ENCODE data around the gene APLP2.
"Not testable (repeated sequence)": the region's sequence is repeated elsewhere in the genome, so short reads cannot be mapped to it uniquely, and the experiment has no call there.

Gene APLP2

DNA sequence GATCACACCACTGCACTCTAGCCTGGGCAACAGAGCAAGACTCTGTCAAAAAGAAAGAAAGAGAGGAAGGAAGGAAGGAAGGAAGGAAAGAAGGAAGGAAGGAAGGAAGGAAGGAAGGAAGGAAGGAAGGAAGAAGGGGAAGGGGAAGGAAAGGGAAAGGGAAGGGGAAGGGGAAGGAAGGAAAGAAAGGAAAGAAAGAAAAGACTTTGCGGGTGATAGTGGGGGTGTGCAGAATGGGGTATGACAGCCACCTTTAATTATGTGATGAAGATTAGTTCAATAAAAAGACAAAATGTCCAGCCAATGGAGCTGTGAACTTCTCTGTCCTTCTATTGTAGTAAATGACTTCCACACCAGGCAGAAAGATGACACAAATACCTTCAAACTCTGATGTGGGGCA is 8.7 kb upstream of the APLP2 start:
- DNase-seq, result no peak

DNA sequence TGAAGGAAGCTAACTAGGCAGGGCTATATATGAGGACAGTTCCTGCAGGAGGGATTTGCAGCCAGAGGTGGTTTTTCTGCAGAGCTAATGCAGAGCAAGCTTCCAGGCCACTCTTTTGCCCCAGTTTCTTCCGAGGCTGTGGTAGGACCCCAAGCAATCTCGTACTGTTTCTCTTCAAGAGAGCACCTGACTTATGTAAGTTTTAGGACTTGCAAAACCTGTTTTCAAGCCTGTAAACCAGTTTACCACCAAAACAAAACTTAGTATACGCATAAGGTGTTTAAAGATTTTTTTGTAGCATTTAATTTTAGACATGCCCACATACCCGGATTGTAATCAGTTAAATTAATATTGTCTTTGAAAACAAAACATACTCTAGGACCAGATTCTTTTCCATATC is 7.7 kb upstream of the APLP2 start:
- DNase-seq, result no peak

DNA sequence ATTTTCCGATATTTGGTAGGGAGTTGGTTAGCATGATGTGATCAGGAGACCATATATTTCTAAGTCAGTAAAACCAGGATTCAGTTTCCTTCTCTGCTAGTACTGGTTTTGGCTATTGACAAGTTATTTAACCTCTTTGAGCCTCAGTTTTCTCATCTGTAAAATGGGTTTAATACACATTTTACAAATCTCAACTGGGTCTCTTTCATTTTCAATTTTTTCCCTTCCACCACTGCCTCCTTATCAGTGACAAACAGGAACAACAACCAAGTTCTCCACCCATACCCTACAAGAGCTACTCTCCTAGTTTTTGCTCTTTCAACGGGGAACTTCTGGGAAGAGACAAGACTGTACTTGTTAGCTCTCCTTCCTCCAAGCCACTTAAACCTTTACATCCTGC is 6.2 kb upstream of the APLP2 start:
- no peak for DNase-seq

DNA sequence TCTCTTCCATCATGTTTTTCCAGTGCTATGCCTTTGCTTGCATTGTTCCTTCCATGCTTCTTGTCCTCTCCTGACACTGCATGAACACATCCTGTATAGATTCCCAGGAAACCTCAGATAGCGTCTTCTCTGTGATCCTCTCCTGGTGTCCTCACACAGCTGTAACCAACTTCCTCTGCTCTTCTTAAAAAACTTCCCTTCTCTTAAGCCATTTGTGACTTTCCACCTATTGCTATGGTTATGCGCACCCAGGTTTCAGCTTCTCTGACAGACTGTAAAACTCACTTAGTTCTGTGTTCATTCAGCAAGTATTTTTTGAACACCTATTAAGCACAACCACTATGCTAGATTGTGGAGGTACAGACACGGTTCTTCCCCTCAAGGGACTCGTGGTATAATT is 5.1 kb upstream of the APLP2 start:
- DNase-seq, result no peak

DNA sequence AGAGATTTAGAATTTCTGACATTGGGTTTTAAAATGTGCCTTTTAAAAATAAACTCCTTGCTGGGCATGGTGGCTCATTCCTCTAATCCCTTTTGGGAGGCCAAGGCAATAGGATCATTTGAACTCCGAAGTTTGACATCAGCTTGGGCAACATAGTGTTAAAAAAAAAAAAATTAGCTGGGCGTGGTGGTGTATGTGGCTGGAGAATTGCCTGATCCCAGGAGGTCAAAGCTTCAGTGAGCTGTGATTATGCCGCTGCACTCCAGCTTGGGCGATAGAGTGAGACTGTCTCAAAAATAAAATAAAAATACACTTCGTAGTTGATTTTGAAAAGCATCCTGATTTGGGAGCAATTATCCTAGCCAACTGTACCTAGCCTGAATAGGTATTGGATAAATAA is 3.4 kb upstream of the APLP2 start:
- no peak for DNase-seq

DNA sequence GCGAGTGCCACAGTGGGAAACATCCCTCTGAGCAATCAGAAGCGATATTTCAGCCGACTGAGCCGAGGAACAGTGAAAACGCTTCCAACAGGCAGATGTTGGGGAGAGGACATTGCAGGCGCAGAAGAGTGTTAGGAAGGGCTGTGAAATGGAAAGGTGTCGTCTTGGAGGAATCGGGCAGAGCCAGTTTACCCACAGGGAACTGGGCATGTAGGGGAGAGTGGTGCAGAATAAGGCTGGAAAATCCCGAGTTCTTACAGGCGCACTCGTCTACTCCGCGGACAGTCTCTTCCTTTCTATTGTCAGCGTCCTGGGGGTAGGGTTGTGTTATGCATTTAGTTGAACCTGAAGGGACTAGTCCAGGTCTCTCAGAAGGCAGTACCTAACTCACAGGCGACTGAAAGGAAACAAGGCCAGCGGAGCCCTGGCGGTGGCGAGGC is 1.1 kb upstream of the APLP2 start:
- no peak for DNase-seq

DNA sequence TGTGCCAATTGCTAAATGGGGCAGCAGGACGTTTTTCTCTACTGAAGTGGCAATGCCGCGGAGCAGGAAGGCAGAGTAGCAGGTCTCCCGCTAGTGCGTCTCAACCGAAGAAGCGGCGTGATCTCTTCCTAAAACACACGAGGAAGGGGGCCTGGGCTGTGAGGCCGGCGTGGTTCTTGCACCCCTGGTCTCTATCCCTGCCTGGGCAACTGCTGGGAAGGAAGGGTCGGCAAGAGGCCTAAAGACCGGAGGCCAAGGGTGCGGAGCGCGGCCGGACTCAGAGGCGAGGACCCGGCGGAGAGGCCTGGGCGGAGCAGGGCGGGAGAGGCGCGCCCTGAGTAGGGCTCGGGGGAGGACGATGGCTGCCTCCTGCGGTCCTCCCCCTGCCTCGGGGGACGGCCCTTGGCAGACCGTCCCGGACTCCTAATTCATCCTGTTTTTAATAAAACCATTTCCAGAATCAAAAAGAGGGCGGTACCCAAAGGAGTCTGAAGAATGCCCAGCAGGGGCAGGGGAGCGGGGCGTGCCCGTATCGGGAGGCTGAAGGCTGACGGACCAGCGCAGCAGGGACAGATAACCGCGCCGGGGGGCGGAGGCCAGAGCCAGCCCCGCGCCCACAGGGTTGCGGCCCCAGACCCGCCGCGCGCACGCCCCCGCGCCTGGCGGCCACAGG is 572 bp upstream of the APLP2 start:
- DNase-seq, result peak; percentile 52

DNA sequence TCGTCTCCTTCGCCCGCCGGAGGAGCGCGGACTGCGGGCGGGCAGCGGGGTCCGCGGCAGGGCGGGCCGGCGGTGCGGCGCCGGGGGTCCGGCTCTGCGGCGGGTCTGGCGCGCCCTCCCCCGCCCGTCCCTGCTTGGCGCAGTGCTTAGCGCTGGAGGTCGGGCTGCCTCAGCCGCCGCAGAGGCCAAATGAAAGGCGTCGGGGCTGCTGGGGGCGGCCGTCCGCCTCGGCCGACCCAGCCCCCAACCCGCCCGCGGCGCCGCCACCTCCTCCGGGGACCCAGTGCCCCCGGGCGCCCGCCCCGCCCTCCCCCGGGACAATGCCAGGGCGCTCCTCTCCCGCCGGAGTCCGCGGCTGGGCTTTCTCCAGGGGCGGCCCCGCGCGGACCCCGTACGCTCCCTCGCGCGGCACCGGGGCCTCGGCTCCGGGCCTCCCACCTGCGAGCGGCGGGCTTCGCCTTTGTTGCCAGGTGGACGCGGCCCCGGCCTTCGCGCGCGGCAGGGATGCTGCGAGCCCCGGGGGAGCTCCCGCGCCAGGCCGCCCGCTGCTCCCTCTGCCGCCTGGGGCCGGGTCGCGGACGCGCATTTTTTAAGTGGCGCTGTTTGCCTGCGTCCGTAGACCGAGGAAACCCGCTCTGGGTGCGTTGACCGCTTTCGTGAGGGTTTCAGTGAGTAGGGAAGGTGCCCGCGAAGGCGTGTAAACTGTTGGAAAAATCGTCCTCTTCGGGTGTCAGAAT is 583 bp downstream of the APLP2 start:
- peak; percentile 45 for DNase-seq

DNA sequence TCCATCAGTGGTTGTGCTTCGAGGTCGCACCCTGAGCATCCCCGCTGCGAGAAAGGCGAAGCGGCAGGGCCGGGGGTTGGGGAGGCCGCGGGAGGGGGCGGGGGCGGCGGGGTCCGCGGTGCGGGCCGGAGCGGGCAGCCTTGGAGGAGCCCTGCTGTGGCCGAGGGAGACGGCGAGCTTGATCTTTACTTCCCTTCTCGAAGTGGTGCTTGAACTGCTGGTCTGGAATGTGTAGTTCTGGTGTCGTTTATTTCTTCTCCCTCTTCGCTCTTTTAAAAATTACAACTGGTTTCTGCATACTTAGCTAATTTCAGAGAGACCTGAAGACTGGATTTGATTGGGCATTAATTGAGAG is 1.1 kb downstream of the APLP2 start:
- DNase-seq, result peak; percentile 14

DNA sequence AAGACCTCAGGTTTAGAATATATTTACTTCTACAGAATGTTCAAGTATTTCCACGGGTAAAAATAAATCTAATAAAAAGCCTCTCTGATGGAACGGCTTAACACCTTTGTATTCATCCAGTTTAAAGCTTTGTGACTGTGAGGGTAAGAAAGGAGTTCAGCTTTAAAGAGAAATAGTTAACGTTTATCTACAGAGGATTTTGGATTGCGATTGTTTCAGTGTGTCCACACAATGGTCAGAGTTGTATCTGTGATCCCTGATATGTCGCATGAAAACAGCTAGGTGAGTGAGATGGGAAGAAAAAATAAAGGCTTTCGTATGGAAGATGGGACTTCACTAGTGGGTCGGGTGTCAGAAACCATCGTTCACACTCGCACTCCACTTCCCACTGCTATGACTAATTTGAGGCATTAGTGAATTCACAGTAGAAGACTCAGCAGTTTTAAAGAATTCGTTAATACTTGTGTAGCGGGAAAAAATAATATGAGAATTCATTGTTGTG is 1.6 kb downstream of the APLP2 start:
- no peak for DNase-seq

DNA sequence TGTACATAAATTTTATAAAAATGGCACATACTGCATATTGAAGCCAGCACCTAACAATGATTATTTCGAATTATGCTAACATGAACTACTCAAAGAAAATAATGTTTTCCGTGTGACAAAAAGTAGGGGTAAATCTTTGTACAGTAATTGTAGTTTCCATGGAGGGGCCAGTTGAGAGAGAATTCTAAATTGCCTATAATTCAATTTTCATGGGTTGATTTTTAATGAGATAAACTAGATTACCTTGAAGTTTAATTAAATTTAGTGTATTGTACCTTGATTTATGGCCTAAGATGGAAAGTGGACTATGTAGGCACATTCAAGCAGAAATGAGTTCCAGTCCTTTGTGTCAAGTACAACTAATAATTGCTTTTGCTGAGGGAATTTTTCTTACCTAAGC is 5.0 kb downstream of the APLP2 start:
- no peak for DNase-seq

DNA sequence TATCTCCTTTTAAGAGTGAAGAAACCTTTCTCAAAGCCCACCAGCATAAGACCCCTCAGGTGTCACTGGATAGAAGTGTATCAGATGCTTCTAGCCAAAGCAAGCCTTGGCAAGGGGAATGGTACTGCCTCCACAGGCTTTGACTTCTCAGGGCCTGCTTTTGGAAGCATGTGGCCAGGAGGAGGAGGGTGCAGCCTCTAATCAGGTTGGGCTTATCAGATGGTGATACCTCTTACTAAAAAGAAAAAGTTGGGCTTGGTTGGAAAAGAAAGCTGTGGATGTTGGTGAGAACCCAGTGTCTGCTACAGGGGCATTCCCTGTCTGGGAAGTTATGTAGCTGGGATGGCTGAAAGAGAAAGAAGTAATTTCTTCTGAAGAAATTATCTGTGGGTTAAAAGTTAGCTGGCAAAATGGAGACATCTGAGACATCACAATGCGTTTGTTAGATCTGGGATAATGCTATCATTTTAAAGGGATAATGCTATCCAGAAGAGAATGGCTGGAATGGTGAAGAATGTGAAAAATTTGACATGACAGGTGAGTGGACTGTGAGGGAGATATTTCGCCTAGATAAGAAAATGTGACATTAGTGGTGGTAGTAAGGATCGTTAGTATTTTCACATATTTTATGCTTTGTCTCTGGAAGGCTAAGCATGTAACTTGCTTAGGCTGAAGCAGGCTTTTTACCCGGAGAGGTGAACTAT is 7.2 kb downstream of the APLP2 start:
- DNase-seq, result no peak

DNA sequence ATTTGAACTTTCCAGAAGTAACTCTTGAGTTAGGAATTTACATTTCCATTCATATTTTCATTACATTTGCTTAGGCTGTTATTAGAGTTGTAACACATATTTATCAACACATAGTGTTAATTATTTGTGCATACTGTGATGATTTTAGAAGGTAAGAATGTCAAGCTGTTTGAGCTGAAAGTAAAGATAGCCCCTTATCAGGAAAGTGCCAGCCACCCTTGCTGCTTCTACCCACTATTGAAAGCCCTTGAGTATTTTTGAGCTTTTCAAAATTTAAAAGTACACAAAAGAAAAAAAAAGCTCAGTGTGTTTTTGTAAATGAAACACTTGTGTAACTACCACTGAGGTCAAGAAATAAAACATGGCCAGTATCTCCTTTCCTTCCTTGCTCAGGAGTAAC is 8.0 kb downstream of the APLP2 start:
- no peak for DNase-seq

DNA sequence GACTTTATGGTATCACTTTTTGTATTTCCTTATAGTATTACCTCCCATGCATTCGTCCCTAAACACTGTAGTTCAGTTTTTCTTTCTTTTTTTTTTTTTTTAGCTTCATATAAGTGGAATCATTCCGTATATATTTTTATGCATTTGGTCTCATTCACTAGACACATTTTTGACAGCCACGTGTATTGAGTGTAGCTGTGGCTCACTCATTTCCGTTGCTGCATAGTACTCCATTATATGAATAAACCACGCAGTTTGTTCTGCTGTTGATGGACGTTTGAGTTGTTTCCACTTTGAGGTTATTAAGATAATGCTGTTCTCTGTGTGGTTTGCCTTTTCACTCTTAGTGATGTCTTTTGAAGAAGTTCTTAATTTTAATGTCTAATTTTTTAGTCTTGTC is 8.4 kb downstream of the APLP2 start:
- no peak for DNase-seq

DNA sequence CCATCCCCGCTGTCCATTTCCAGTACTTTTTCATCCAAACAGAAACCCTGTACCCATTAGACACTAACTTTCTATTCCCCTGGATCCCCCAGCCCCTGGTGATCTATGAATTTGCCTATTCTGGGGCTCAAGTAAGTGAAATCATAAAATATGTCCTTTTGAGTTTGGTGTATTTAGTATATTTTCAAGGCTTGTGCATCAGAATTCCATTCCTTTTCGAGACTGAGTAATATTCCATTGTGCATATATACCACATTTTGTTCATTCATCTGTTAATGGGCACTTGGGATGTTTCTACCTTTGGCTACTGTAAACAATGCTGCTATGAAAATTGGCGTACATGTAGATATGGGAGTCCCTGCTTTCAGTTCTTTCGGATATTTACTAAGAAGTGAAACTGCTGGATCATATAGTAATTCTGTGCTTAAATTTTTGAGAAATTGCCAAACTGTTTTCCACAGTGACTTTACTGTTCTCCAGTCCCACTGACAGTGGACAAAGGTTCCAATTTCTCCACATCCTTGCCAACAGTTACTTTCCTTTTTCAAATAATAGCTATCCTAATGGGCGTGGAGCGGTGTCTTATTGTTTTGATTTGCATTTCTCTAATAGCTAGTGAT is 16.1 kb downstream of the APLP2 start:
- no peak for DNase-seq

DNA sequence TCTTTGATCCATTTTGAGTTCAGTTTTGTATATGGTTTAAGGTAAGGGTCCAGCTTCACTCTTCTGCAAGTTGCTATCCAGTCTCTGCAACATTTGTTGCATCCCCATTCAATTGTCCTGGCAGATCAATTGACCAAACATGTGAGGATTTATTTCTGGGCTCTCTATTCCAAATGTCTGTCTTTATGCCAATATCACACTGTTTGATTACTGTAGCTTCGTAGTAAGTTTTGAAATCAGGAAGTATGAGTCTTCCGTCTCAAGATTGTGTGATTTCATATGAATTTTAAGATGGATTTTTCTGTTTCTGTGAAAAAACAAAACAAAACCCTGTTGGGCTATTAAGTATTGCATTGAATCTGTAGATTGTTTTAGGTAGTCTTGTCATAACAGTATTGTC is 17.0 kb downstream of the APLP2 start:
- DNase-seq, result no peak

DNA sequence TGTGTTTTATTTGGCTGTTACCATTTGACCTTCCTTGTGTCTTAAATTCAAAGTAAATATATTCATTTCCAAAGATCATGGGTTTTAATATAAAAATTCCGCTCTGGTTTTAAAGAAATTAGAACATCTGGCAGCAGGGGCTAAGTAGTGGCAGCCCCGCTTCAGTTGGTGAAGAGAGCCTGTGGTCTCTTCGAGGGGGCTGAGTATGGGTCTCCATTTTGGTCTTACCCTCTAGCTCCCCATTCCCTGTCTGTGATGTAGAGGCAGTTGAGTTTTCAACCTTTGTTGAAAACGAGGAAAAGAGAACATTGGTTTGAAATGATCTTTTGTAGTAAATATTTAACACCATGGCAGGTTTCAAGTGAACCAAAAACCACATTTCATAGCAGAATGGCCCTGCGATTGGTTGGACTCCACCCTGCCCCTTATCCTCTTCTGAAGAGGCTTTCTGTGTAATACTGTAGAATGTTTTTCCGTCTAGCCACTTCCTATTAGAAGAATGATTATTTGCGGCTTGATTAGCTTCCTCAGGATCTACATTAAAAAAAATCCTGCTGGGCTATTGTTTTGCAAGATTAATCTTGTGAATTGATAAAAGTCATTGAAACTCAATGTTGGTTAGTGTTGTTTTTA is 17.7 kb downstream of the APLP2 start:
- no peak for DNase-seq

DNA sequence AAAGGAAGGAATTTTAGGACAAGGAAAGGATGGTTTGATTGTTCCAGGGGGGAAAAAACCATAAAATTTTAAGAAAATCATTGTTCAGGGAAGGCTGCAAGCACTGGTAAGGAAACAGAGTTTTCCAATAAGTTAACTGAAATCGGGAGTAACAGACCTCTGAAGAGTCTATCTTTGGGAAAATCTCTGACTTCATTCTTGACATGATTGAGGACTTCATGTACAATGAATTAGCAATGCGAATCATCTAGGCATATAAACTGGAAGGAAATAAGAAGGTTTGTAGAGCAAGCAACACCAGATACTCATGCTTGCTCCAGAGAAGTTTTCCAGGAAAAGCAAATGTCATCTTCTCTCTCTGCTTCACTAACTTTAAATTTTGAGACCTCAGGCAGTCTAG is 18.5 kb downstream of the APLP2 start:
- no peak for DNase-seq

DNA sequence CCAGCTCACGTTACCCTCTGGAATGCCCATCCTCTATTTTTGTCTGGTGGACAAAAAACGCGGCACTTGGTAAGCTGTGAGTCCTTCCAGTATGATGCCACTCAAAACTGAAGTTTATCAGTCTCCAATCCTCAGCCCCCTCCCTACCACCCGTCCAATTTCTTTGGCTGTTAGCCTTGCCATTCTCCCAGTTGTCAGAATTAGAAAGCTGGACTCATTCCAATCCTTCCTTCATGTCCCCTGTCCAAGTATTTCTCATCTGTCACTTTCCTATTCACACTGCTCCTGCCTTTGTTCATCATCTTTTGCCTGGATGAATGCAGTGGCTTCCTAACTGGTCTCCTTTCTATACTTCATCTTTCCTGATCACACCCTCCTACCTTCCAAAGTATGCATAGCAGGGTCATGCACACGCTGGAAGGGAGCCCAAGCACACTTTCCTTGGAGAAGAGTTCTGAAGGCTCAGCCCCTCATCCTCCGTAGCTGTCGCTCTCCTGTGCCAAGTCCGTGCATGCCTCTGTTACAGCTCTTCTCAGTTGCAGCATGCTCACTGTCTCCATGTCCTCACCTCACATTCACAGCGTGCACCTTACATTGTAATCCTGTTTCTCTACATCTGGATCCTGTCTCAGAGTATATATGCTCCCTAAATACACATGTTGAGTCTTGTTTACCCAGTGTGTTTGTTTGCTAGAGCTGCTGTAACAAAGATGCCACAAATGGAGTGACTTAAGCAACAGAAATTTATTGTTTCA is 19.4 kb downstream of the APLP2 start:
- no peak for DNase-seq

DNA sequence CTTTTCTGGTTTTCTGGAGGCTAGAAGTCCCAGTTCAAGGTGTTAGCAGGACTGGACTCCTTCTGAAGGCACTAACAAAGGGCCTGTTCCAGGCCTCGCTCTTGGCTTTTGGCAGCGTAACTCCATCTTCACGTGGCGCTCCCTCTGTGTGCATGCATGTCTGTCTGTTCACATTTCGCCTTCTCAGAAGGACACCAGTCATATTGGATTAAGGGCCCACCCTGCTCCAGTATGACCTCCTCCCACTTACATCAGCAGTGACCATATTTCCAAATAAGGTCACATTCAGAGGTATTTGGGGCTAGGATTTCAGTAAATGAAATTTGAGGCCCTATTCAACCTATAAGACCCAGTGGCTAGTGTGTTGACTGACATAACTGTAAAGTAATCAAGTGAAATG is 20.0 kb downstream of the APLP2 start:
- no peak for DNase-seq

DNA sequence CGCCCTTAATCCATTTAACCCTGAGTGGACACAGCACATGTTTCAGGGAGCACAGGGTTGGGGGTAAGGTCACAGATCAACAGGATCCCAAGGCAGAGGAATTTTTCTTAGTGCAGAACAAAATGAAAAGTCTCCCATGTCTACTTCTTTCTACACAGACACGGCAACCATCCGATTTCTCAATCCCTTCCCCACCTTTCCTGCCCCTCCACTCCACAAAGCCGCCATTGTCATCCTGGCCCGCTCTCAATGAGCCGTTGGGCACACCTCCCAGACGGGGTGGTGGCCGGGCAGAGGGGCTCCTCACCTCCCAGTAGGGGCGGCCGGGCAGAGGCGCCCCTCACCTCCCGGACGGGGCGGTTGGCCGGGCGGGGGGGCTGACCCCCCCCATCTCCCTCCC is 20.8 kb downstream of the APLP2 start:
- DNase-seq, result not testable (repeated sequence)

DNA sequence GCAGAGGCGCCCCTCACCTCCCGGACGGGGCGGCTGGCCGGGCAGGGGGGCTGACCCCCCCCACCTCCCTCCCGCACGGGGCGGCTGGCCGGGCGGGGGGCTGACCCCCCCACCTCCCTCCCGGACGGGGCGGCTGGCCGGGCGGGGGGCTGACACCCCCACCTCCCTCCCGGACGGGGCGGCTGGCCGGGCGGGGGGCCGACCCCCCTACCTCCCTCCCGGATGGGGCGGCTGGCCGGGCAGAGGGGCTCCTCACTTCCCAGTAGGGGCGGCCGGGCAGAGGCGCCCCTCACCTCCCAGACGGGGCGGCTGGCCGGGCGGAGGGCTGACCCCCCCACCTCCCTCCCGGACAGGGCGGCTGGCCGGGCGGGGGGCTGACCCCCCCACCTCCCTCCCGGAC is 21.5 kb downstream of the APLP2 start:
- DNase-seq, result not testable (repeated sequence)

All from activated gamma-delta T cell (primary cell).